Cardiac ventricle fibroblast (primary cell): Measurements from ENCODE around the gene IFI27. TPM values are rescaled to one million over a fixed set of nuclear protein-coding genes. Genes with fewer than 3 reads are reported as not detected.

Experiments
- total RNA-seq: library from RNA; depleted of rRNA; stranded (reverse); fragments of >200 nt; gene quantifications from 2 replicates; pipeline ENCODE4 v1.2.3, GENCODE V29; 2015

IFI27 gene
- total RNA-seq: 6.8 and 24.6 TPM in 2 replicates

GRCh38 chr14:94110552-94111181 is at the start of gene IFI27:
Gene IFI27, plus strand, starts transcription at chr14:94110736.

GRCh38 chr14:94080621-94081385 is 29.7 kb upstream of the IFI27 start, which contains the start of the genes DDX24 and IFI27L1:
Gene DDX24, minus strand, starts transcription at chr14:94081202. Its CDS starts 1,460 bp downstream, at chr14:94079742.
Gene IFI27L1, plus strand, starts transcription at chr14:94081310. Its CDS starts 15,628 bp downstream, at chr14:94096938.

GRCh38 chr14:94129111-94129757 is 18.7 kb downstream of the IFI27 start, which contains the start of gene IFI27L2:
Gene IFI27L2, minus strand, starts transcription at chr14:94129604. Its CDS starts 40 bp downstream, at chr14:94129564.

Other genes starting within 250 kb of the IFI27 start
- not detected in 2 replicates for gene FAM181A, start 183.4 kb upstream of the IFI27 start, total RNA-seq
- gene ASB2, start 134.2 kb upstream of the IFI27 start, total RNA-seq: not detected in 2 replicates
- not detected in 2 replicates for gene CCDC197, start 113.4 kb upstream of the IFI27 start, total RNA-seq
- gene OTUB2, start 84.4 kb upstream of the IFI27 start, total RNA-seq: 0.81 and 0.98 TPM in 2 replicates
- gene DDX24, start 29.5 kb upstream of the IFI27 start, total RNA-seq: 99.5 and 120 TPM in 2 replicates
- gene IFI27L1, start 29.4 kb upstream of the IFI27 start, total RNA-seq: 9.2 and 15.6 TPM in 2 replicates
- gene IFI27L2, start 18.9 kb downstream of the IFI27 start, total RNA-seq: 36.6 and 53.3 TPM in 2 replicates
- gene PPP4R4, start 63.6 kb downstream of the IFI27 start, total RNA-seq: not detected in 2 replicates
- gene SERPINA10, start 182.5 kb downstream of the IFI27 start, total RNA-seq: not detected in 2 replicates
- gene SERPINA6, start 212.6 kb downstream of the IFI27 start, total RNA-seq: 3.5 TPM in 1 of 2 replicates, not detected in the other